ENCODE data around the gene ZNF785.
A peak's percentile ranks its signal among the peaks of the same experiment; 100 is the strongest.
"Not testable (repeated sequence)": the region's sequence is repeated elsewhere in the genome, so short reads cannot be mapped to it uniquely, and the experiment has no call there.

ZNF785 gene

GRCh38 chr16:30536391-30537024 is 49.0 kb downstream of the ZNF785 start:
- DNase-seq = not testable (repeated sequence)

GRCh38 chr16:30535777-30536190 is 49.7 kb downstream of the ZNF785 start:
- DNase-seq = peak; percentile 94

- DNase-seq = peak; percentile 75
These were observed 50.3 kb downstream of the ZNF785 start for GRCh38 chr16:30535106-30535776.

GRCh38 chr16:30534368-30535105 is 51.0 kb downstream of the ZNF785 start, which contains the start of gene ZNF747:
ZNF747 (minus strand) TSS chr16:30534858; CDS start chr16:30534679, 179 bp downstream.
- peak; percentile 96 for DNase-seq

- DNase-seq = peak; percentile 69
These were observed 51.6 kb downstream of the ZNF785 start for GRCh38 chr16:30533748-30534367.

DNA sequence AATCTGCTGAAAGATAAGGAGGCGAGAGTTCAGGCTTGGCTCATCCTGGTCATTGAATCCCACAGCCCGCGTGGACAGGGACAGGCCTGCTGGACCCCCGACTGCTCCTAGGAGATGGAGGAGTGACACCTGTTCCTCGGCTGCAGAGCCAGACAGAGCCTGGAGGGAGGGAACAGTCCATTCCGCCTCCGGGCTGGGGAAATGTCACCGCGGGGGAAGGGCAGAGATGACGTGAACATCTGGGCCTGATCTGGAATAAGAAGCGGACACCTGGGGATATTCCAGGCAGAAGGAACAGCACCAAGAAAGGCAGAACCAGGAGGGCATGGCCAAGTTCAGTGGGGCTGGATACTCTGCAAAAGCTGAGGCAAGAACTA is 52.4 kb downstream of the ZNF785 start:
- no peak for DNase-seq

DNA sequence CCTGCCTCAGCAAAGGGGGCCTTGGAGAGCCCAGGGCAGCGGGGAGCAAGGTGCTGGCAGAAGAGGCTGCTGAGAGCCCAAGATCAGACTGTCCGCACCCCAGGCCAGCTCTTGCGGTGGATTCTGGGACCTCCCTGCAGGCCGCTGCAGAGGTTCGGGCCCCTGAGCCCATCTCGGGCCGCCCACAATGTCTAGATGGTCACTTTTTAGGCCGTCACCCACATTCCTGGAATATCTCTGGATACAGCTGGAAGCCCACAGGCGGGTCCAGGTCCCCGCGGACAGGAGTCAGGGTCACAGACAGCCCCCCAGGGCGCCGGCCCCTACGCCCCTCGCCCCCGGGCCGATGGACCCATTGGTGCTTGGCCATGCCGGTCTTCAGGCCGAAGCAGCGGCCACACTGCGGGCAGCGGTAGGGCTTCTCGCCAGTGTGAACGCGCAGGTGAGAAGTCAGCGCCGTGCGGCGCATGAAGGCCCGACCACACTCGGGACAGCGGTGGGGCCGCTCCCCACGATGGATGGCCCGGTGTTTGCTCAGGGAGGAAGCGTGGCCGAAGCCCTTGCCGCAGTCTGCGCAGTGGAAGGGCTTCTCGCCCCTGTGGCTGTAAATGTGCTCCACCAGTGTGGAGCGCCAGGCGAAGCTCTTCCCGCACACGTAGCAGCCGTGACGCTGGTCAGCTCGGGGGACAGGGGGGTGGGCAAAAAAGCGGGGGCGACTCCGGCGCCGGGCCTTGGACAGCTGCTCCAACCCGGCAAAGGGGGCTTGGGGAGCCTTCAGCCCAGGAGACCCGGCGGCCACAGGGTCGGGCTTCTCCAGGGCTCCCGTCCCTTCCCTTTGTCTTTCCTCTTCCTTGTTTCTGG is 53.0 kb downstream of the ZNF785 start:
- no peak for DNase-seq
